GM12878 (cell line): ENCODE results near the gene TNFSF13. TPM values are rescaled to one million over a fixed set of nuclear protein-coding genes. Genes with fewer than 3 reads are reported as not detected.

Experiments used
- ATAC-seq: fragments of 200-7000 bp; cut with Tn5 transposase; 3 replicates; pipeline ENCODE4 v1.9.1; 2020; ENCODE audit warnings: mild to moderate bottlenecking, moderate library complexity
- BruUV-seq: library from RNA; stranded (reverse); fragments of 400-500 nt; replicated peaks from 2 replicates; lab custom pipeline; 2021; lab: Mats Ljungman, UMichigan
- CTCF ChIA-PET: fragments of 300-600 bp; sonication (Branson Sonifier 250); formaldehyde crosslinking; extraction: SDS; loops from one replicate; lab custom pipeline; 2021; ENCODE audit warnings: inconsistent platforms; lab: Yijun Ruan, JAX
- POLR2A ChIA-PET: fragments of 350-600 bp; formaldehyde crosslinking; extraction: SDS; loops from one replicate; lab custom pipeline; 2021; ENCODE audit warnings: inconsistent platforms; lab: Charles Lee
- RAD21 ChIA-PET: fragments of 300-600 bp; sonication (Branson Sonifier 250); formaldehyde crosslinking; loops from one replicate; lab custom pipeline; 2023; ENCODE audit warnings: antibody characterized with exemption; ENCODE audit not compliant: unreplicated experiment; lab: Charles Lee
- SMC1A ChIA-PET: fragments of 300-600 bp; sonication (Branson Sonifier 250); formaldehyde crosslinking; loops from one replicate; lab custom pipeline; 2023; ENCODE audit not compliant: unreplicated experiment, uncharacterized antibody; lab: Charles Lee
- DNase-seq: peaks from one replicate; pipeline ENCODE4 v3.0.0-alpha.2; 2011; ENCODE audit warnings: low read depth, low spot score
- FAIRE-seq: peaks from 3 replicates; lab custom pipeline; 2011; peaks lifted over from hg19 to GRCh38; lab: Jason Lieb, UNC
- H2AFZ ChIP-seq: 2 replicates; pipeline ENCODE4 v1.6.0; 2011; ENCODE audit warnings: low read depth, low read length, control low read depth; ENCODE audit not compliant: control insufficient read depth
- H3K27ac ChIP-seq: 2 replicates; pipeline ENCODE4 v1.5.1; 2011; ENCODE audit warnings: control low read depth; ENCODE audit not compliant: control insufficient read depth, insufficient read depth
- H3K27me3 ChIP-seq, 2 experiments: replicated peaks in 1 of 2; 2 replicates each; pipeline versions ENCODE4 v1.6.0 to v1.6.1; 2011; ENCODE audit warnings: low read length in 1 of 2; ENCODE audit not compliant: control insufficient read depth in 2 of 2, insufficient read depth in 2 of 2
- H3K36me3 ChIP-seq, 2 experiments: 2 replicates each; pipeline ENCODE4 v1.5.1; 2011; ENCODE audit warnings: low read length in 1 of 2; ENCODE audit not compliant: control insufficient read depth in 2 of 2, insufficient read depth in 2 of 2
- H3K4me1 ChIP-seq: 2 replicates; pipeline ENCODE4 v1.6.1; 2011; ENCODE audit warnings: mild to moderate bottlenecking, low read length, moderate library complexity, mixed read lengths; ENCODE audit not compliant: control insufficient read depth, insufficient read depth
- H3K4me2 ChIP-seq: 2 replicates; pipeline ENCODE4 v1.6.0; 2011; ENCODE audit warnings: control low read depth; ENCODE audit not compliant: control insufficient read depth, insufficient read depth
- H3K4me3 ChIP-seq: fragments of 200-600 bp; sonication (generic); 2 replicates; pipeline ENCODE4 v1.5.1; 2016
- H3K79me2 ChIP-seq: 2 replicates; pipeline ENCODE4 v1.6.0; 2011; ENCODE audit warnings: low read length; ENCODE audit not compliant: control insufficient read depth, insufficient read depth
- H3K9ac ChIP-seq: 2 replicates; pipeline ENCODE4 v1.8.0; 2011; ENCODE audit warnings: low read length, control low read depth, mixed read lengths; ENCODE audit not compliant: control insufficient read depth, insufficient read depth
- H3K9me3 ChIP-seq: replicated peaks from 3 replicates; pipeline ENCODE4 v1.5.1; 2011; ENCODE audit warnings: mild to moderate bottlenecking, low read length; ENCODE audit not compliant: control insufficient read depth, insufficient read depth
- H4K20me1 ChIP-seq: 2 replicates; pipeline ENCODE4 v1.6.0; 2011; ENCODE audit not compliant: control insufficient read depth, insufficient read depth
- CHD4 ChIP-seq: fragments of 200-600 bp; sonication (generic); IDR thresholded peaks from 2 replicates; pipeline ENCODE4 v1.6.1; 2016; ENCODE audit warnings: mild to moderate bottlenecking
- FOS ChIP-seq: IDR thresholded peaks from 3 replicates; pipeline ENCODE4 v1.6.1; 2011; ENCODE audit warnings: borderline replicate concordance; ENCODE audit not compliant: insufficient read length; ENCODE audit errors: extremely low read depth
- WGBS: methylation state at CpG from one replicate; pipeline ENCODE4 v1.1.6; 2016; ENCODE audit warnings: low lambda C conversion rate; ENCODE audit not compliant: insufficient replicate concordance, insufficient coverage; ENCODE audit errors: missing lambda C conversion rate; 5-methylcytosine and 5-hydroxymethylcytosine counted together
- in situ Hi-C: fragments of 300-500 bp; cut with MboI; formaldehyde crosslinking; loops from 9 replicates; pipeline ENCODE4 v1.14.3; 2018; ENCODE audit warnings: mixed read lengths
- intact Hi-C: fragments of 100-400 bp; cut with micrococcal nuclease; formaldehyde crosslinking; loops from one replicate; pipeline ENCODE4 v1.14.2; 2022; ENCODE audit not compliant: unreplicated experiment
- polyA plus RNA-seq, 11 experiments: library from polyadenylated mRNA; depleted of rRNA in 4 of 11; unstranded in 6 of 11; stranded (reverse) in 5 of 11; fragments of >200 nt; fragmentation: Nextera tagmentation in 4 of 11; fragmentation: Illumina TruSeq in 1 of 11; extraction: Ambion mirVana in 4 of 11; extraction: Trizol in 1 of 11; gene quantifications; 1 replicate in 1 of 11; 2 replicates in 10 of 11; pipeline versions ENCODE4 v1.2.1 to v1.2.3, GENCODE V29; 2011 to 2016; ENCODE audit warnings: inconsistent platforms in 2 of 11, missing spikeins in 2 of 11, low read depth in 1 of 11
- total RNA-seq, 4 experiments: library from RNA; depleted of rRNA in 3 of 4; stranded (reverse); fragments of >200 nt in 3 of 4; fragmentation: Illumina TruSeq in 1 of 4; extraction: Trizol in 1 of 4; gene quantifications; 2 replicates each; pipeline versions ENCODE4 v1.2.1 to v1.2.3, GENCODE V29; 2013 to 2021

TNFSF13 gene
- total and polyA plus RNA-seq, 10 of the 15 experiments (the other 5 are each of a cell fraction or from before 2014, with no cell fraction given), result 0.56 to 14.6 (median 9.7) TPM

DNA sequence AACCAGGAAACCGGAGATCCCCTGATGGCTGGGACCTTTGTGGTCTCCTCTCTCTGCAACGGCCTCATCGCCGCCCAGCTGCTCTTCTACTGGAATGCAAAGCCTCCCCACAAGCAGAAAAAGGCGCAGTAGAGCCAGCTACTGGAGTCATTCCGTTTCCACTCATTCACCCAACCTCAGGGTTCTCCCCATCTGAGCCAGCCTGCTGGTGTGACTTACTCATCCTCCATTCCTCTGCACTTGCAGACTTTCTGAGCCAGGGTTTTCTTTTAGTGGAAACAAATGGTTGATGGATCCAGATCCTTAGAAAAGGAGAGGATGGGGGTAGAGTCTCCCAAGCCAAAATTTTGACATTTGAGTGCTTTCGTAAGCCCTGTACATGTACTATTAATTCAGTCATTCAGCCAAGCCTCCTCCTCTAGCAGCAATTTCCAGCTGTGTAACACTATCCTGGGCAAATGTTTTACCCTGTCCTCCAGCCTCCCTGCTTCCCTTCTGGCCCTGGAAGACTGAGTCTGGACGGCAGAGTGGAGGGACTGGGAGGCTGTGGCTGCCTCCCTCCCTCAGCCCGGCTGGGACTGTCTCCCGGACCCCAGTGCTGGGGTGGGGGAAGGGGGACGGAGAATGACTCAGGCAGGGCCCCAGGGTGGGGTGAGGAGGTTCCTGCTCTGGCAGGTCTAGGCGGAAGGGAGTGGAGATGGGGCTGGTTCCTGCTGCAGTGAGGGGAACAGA is 29.0 kb downstream of the TNFSF13 start:
- intact Hi-C loops (no loop called here), in situ Hi-C loops (no loop called here)
- no peaks in the 10 kb centered on the region for H3K9me3 ChIP-seq
- no peak for ATAC-seq
- H3K79me2 ChIP-seq, result peaks cover 22% of the 10 kb centered on the region
- H3K9ac ChIP-seq, result no peak overlapping the region
- no peak overlapping the region for H3K27ac ChIP-seq
- no peak overlapping the region for H3K4me3 ChIP-seq
- WGBS, result 78% methylated on average over 11 of the region's 12 CpGs
- TF ChIP-seq CHD4, result no peak
- H3K36me3 ChIP-seq, result peaks cover 5 to 12% of the 10 kb centered on the region in 2 experiments
- H2AFZ ChIP-seq, result no peak overlapping the region
- ChIA-PET SMC1A (no interaction called here), RAD21 (interaction anchor here (0.9 kb wide), 1 partner anchor 232 kb away, joined by 5 read pairs; no protein-coding TSS in a partner anchor), POLR2A (interaction anchor here (0.6 to 1.0 kb wide), 2 partner anchors 14 to 102 kb away, joined by 3 to 8 read pairs; no protein-coding TSS in a partner anchor), CTCF (interaction anchor here (0.6 to 1.3 kb wide), 3 partner anchors 27 to 217 kb away, joined by 3 to 7 read pairs (median 3); no protein-coding TSS in a partner anchor)
- no peak for FAIRE-seq
- H3K4me2 ChIP-seq, result no peak overlapping the region
- no peaks in the 10 kb centered on the region for H3K27me3 ChIP-seq
- no peaks in the 10 kb centered on the region for H4K20me1 ChIP-seq
- no peak for DNase-seq
- peaks cover 12% of the 10 kb centered on the region for H3K4me1 ChIP-seq
- BruUV-seq, result no TSS peak

- H3K4me2 ChIP-seq, result no peak overlapping the region
- ChIA-PET POLR2A (no interaction called here), RAD21 (interaction anchor here (0.9 to 1.4 kb wide), 6 partner anchors 10 to 99 kb away, joined by 3 to 5 read pairs (median 3); partner anchors contain the start of genes CD68, SAT2 and WRAP53), SMC1A (interaction anchor here (0.7 to 1.6 kb wide), 5 partner anchors 9 to 233 kb away, joined by 3 to 8 read pairs (median 3); partner anchors contain the start of genes CD68, TP53 and WRAP53), CTCF (interaction anchor here (0.7 to 2.6 kb wide), 13 partner anchors 8 to 233 kb away, joined by 3 to 14 read pairs (median 5); partner anchors contain the start of genes SENP3, TMEM95, TP53 and WRAP53)
- no peaks in the 10 kb centered on the region for H4K20me1 ChIP-seq
- intact Hi-C loops, result no loop called here
- H3K27me3 ChIP-seq, result no peaks in the 10 kb centered on the region
- peaks cover 7 to 17% of the 10 kb centered on the region in 2 experiments for H3K36me3 ChIP-seq
- 85% methylated on average over 29 of the region's 30 CpGs for WGBS
- BruUV-seq, result no TSS peak
- H3K79me2 ChIP-seq, result peaks cover 13% of the 10 kb centered on the region
- H3K4me3 ChIP-seq, result no peak overlapping the region
- H3K9ac ChIP-seq, result no peak overlapping the region
- in situ Hi-C loops, result no loop called here
- FAIRE-seq, result no peak
- H2AFZ ChIP-seq, result no peak overlapping the region
- TF ChIP-seq FOS, result no peak
- DNase-seq, result no peak
- ATAC-seq, result no peak
- no peaks in the 10 kb centered on the region for H3K9me3 ChIP-seq
- H3K4me1 ChIP-seq, result peaks cover 3% of the 10 kb centered on the region; the same call in 1 of the 2 replicates
- no peak overlapping the region for H3K27ac ChIP-seq
Measured at GRCh38 chr17:7588553-7589203, 30.1 kb downstream of the TNFSF13 start.
